Tibial nerve (tissue), 4 donors: ENCODE results near the gene CC2D2B. TPM values are rescaled to one million over a fixed set of nuclear protein-coding genes. Genes with fewer than 3 reads are reported as not detected.

ENCODE experiments used
- DNase-seq, 2 donors: peaks; one replicate each; pipeline ENCODE4 v3.0.0-alpha.2; 2019; ENCODE audit warnings: low spot score in 2 of 2
- H3K27ac ChIP-seq, 4 donors: fragments of 200-600 bp; sonication (generic) in 3 of 4; one replicate each; pipeline ENCODE4 v1.5.1; 2017 to 2019; ENCODE audit warnings: mild to moderate bottlenecking in 1 of 4
- H3K27me3 ChIP-seq, 2 donors: fragments of 200-600 bp; sonication (generic) in 1 of 2; one replicate each; pipeline versions ENCODE4 v1.5.1 to v1.6.0; 2017 to 2019
- H3K36me3 ChIP-seq, 3 donors: fragments of 200-600 bp; sonication (generic); one replicate each; pipeline ENCODE4 v1.5.1; 2018 to 2019
- H3K4me1 ChIP-seq, 4 donors: fragments of 200-600 bp; sonication (generic) in 3 of 4; one replicate each; pipeline ENCODE4 v1.5.1; 2017 to 2019
- H3K4me3 ChIP-seq, 4 donors: fragments of 200-600 bp; sonication (generic) in 3 of 4; one replicate each; pipeline ENCODE4 v1.5.1; 2017 to 2019; ENCODE audit warnings: mild to moderate bottlenecking in 1 of 4, moderate library complexity in 1 of 4
- H3K9me3 ChIP-seq, 4 donors: fragments of 200-600 bp; sonication (generic) in 3 of 4; one replicate each; pipeline ENCODE4 v1.5.1; 2017 to 2019
- CTCF ChIP-seq, 5 experiments: fragments of 200-600 bp in 3 of 5; fragments of 450-650 bp in 2 of 5; sonication (generic) in 3 of 5; IDR thresholded peaks; one replicate each; pipeline ENCODE4 v1.5.1; 2016 to 2019; ENCODE audit warnings: antibody characterized with exemption in 5 of 5, mild to moderate bottlenecking in 3 of 5, moderate library complexity in 2 of 5
- EP300 ChIP-seq, 2 donors: sonication (generic); formaldehyde crosslinking; IDR thresholded peaks; one replicate each; pipeline ENCODE4 v1.6.1; 2017; ENCODE audit warnings: antibody characterized with exemption in 2 of 2, mild to moderate bottlenecking in 1 of 2
- POLR2A ChIP-seq, 2 donors: fragments of 450-650 bp; IDR thresholded peaks; one replicate each; pipeline ENCODE4 v1.6.1; 2017; ENCODE audit warnings: antibody characterized with exemption in 2 of 2, mild to moderate bottlenecking in 2 of 2, moderate library complexity in 2 of 2
- WGBS, 2 donors: methylation state at CpG; one replicate each; pipeline ENCODE4 v1.1.5; 2018; 5-methylcytosine and 5-hydroxymethylcytosine counted together
- small RNA-seq: library from RNA; depleted of rRNA; stranded (forward); fragments of <200 nt; gene quantifications from one replicate; pipeline ENCODE3, GENCODE V24; 2016
- total RNA-seq, 4 donors: library from RNA; depleted of rRNA; stranded (reverse); fragments of >200 nt; gene quantifications; one replicate each; pipeline ENCODE4 v1.1.0, GENCODE V29; 2016

Gene CC2D2B
- total RNA-seq, 4 donors from 2014 or later: 1.1 to 23.7 (median 1.8) TPM; not detected in 1

- no peak overlapping the region for H3K4me3 ChIP-seq
- H3K36me3 ChIP-seq: peaks cover 0 to 12% (median 0%) of the 10 kb centered on the region in 3 donors
- no peak for DNase-seq
- H3K27me3 ChIP-seq: no peaks in the 10 kb centered on the region
- TF ChIP-seq POLR2A (IDR thresholded peaks at IDR 0.05): no peak
- no peak for TF ChIP-seq CTCF (IDR thresholded peaks at IDR 0.05)
- no peak for TF ChIP-seq EP300 (IDR thresholded peaks at IDR 0.05)
- H3K27ac ChIP-seq: no peak overlapping the region
- H3K4me1 ChIP-seq: no peaks in the 10 kb centered on the region
- 83 to 87% methylated on average over 1 of the region's 1 CpG for WGBS, 2 donors
- no peaks in the 10 kb centered on the region for H3K9me3 ChIP-seq
Measured at GRCh38 chr10:96073722-96074121, 165.9 kb downstream of the CC2D2B start.

- no peaks in the 10 kb centered on the region for H3K4me1 ChIP-seq
- no peak for DNase-seq
- TF ChIP-seq POLR2A (IDR thresholded peaks at IDR 0.05) (no peak), CTCF (IDR thresholded peaks at IDR 0.05) (no peak), EP300 (IDR thresholded peaks at IDR 0.05) (no peak)
- H3K4me3 ChIP-seq: no peak overlapping the region
- no peaks in the 10 kb centered on the region for H3K27me3 ChIP-seq
- WGBS, 2 donors: 78 to 80% methylated on average over 3 of the region's 3 CpGs
- no peak overlapping the region for H3K27ac ChIP-seq
- no peaks in the 10 kb centered on the region for H3K9me3 ChIP-seq
- peaks cover 0 to 7% (median 0%) of the 10 kb centered on the region in 3 donors for H3K36me3 ChIP-seq
Measured at GRCh38 chr10:96074776-96075175, 167.0 kb downstream of the CC2D2B start.

- no peaks in the 10 kb centered on the region for H3K27me3 ChIP-seq
- H3K36me3 ChIP-seq: peaks cover 0 to 7% (median 0%) of the 10 kb centered on the region in 3 donors
- no peak overlapping the region for H3K4me3 ChIP-seq
- TF ChIP-seq CTCF (IDR thresholded peaks at IDR 0.05) (no peak), POLR2A (IDR thresholded peaks at IDR 0.05) (no peak), EP300 (IDR thresholded peaks at IDR 0.05) (no peak)
- no peak for DNase-seq
- no peaks in the 10 kb centered on the region for H3K9me3 ChIP-seq
- 47 to 51% methylated on average over 2 of the region's 2 CpGs for WGBS, 2 donors
- no peaks in the 10 kb centered on the region for H3K4me1 ChIP-seq
- no peak overlapping the region for H3K27ac ChIP-seq
Measured at GRCh38 chr10:96075977-96076376, 168.2 kb downstream of the CC2D2B start.

- Histone ChIP-seq H3K27me3 (no peaks in the 10 kb centered on the region), H3K36me3 (peaks cover 0 to 14% (median 0%) of the 10 kb centered on the region in 3 donors), H3K4me3 (no peak overlapping the region), H3K4me1 (no peaks in the 10 kb centered on the region), H3K27ac (no peak overlapping the region), H3K9me3 (no peaks in the 10 kb centered on the region)
- TF ChIP-seq POLR2A (IDR thresholded peaks at IDR 0.05) (no peak), EP300 (IDR thresholded peaks at IDR 0.05) (no peak), CTCF (IDR thresholded peaks at IDR 0.05) (no peak)
- DNase-seq: no peak
- 74 to 88% methylated on average over 3 of the region's 3 CpGs for WGBS, 2 donors
Measured at GRCh38 chr10:96077156-96077555, 169.4 kb downstream of the CC2D2B start.

- Histone ChIP-seq H3K27ac (no peak overlapping the region), H3K4me1 (no peaks in the 10 kb centered on the region), H3K36me3 (peaks cover 0 to 22% (median 0%) of the 10 kb centered on the region in 3 donors), H3K27me3 (no peaks in the 10 kb centered on the region), H3K9me3 (no peaks in the 10 kb centered on the region), H3K4me3 (no peak overlapping the region)
- 93 to 95% methylated on average over 2 of the region's 2 CpGs for WGBS, 2 donors
- TF ChIP-seq EP300 (IDR thresholded peaks at IDR 0.05): no peak
- no peak for TF ChIP-seq POLR2A (IDR thresholded peaks at IDR 0.05)
- TF ChIP-seq CTCF (IDR thresholded peaks at IDR 0.05): no peak
- no peak for DNase-seq
Measured at GRCh38 chr10:96082153-96082552, 174.4 kb downstream of the CC2D2B start.

Small RNA genes lying within 50 kb of the gene (small RNA-seq; reads per million reads assigned to genes)
- gene MIR3157: not detected

Other genes with a start within 250 kb of the CC2D2B start
- gene TCTN3, start 214.0 kb upstream of the CC2D2B start, total RNA-seq: 10 to 100 TPM; 18.6 to 34.3 (median 21.7) TPM
- gene ENTPD1, start 151.8 kb upstream of the CC2D2B start, total RNA-seq: 10 to 100 TPM; 12.6 to 33.0 (median 26.1) TPM
- gene CCNJ, start 135.6 kb downstream of the CC2D2B start, total RNA-seq: 1 to 10 TPM; 2.4 to 5.1 (median 4.7) TPM
- gene ZNF518A, start 222.3 kb downstream of the CC2D2B start, total RNA-seq: 10 to 100 TPM; 20.7 to 36.7 (median 25.7) TPM